COR-L47 (cell line): ENCODE results near the gene COPG1.
A peak's percentile ranks its signal among the peaks of the same experiment; 100 is the strongest.
"Not testable (repeated sequence)": the region's sequence is repeated elsewhere in the genome, so short reads cannot be mapped to it uniquely, and the experiment has no call there.

Experiments used
- DNase-seq: peaks from one replicate; lab custom pipeline; 2025; lab: John Stamatoyannopoulos, UW

Gene COPG1

GRCh38 chr3:129245141-129245540 lies 4.3 kb upstream of the COPG1 start:
- no peak for DNase-seq

GRCh38 chr3:129245641-129246306 lies 3.6 kb upstream of the COPG1 start:
- peak; percentile 97 for DNase-seq

GRCh38 chr3:129246636-129247035 lies 2.8 kb upstream of the COPG1 start:
- DNase-seq = no peak

DNA sequence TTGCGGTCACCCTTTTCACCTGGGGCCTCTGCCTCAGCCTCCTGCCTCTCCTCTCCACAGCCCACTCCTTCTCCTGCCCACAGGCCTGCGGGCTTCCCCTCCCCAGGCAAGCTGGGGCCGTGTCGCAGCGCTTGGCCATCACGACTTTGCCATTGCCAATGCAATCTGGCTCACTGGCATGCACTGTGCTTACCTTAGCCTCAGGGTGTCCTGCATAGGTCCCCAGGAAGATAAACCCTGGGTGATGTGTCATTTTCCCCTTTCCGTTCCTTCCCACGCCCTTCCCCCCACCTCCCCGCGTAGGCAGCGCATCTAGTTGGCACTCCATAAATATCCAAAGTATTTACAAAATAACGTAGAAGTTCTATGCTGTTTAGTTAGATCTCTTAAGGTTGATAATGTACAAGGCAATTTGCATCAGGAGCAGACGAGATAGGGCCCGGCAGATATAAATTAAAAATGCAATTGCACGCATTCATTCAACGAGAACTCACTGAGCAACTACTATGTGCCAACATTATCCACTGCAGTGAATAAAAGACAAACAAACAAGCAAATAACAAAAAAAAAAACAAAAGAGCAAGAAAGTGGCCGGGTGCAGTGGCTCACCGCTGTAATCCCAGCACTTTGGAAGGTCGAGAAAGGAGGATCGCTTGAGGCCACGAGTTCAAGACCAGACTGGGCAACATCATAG lies 973 bp upstream of the COPG1 start:
- no peak for DNase-seq

DNA sequence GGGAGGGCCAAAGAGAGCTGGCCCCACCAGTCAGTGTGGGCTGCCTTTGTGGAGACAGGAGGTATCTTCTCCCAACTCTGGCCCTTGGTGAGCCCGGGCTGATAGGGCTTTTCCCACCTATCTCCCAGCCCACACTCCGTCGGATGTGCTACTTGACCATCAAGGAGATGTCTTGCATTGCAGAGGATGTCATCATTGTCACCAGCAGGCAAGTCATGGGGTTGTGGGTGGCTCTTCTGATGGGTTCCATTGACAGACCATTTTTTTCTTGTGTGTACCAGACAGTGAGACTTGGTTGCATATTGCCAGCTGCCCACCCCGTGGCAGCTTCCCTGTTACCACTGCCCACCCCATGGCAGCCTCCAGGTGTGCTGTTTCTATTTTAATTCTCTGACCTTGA lies 3.3 kb downstream of the COPG1 start:
- DNase-seq = no peak

GRCh38 chr3:129254536-129255230 lies 5.3 kb downstream of the COPG1 start:
- no peak for DNase-seq

DNA sequence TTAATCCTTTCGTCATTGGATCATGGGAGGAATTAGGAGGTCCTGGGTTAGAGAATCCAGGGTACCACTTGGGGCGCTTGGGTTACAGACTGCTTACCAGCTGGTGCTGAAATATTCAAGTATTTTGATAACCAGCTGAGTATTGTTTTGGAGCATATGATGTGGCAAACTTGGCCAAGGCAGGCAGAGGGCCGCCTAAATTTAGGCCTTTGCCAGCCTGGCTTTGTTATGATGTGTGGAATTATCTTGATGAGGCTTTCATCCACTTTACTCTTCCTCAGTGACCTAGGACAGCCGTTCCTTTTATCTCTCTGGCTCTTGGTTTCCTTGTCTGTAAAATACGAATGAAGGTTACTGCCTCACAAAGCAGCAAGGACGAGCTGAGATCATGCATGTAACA lies 6.9 kb downstream of the COPG1 start:
- DNase-seq = no peak

DNA sequence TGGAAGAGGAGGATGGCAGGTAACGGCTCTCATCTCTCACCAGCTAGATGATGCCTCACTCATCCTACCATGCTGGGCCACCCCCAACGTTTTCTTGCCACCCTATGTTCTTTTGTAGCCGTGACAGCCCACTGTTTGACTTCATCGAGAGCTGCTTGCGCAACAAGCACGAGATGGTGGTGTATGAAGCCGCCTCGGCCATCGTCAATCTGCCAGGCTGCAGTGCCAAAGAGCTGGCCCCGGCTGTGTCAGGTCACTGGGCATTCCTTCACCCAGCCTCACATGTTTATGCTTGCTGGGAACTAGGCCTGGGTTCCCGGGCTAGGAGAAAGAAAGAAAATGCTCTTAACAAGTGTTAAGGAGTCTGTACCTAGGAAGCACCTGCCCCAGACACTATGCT lies 8.2 kb downstream of the COPG1 start:
- DNase-seq = no peak

GRCh38 chr3:129259612-129260477 lies 10.4 kb downstream of the COPG1 start:
- DNase-seq = no peak

DNA sequence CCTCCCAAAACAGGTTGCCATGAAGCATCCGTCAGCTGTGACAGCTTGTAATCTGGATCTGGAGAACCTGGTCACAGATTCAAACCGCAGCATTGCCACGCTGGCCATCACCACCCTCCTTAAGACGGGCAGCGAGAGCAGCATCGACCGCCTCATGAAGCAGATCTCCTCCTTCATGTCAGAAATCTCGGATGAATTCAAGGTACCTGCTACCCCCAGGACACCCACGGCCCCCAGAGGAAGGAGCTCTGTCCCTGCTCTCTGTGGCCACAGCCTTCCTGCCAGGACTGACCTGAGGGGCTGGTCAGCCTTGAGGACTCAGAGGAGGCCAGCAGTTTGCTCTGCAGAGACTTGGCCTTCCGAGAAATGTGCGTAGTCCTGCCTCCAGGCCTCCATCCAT lies 11.2 kb downstream of the COPG1 start:
- no peak for DNase-seq

GRCh38 chr3:129261894-129262293 lies 12.5 kb downstream of the COPG1 start:
- DNase-seq = no peak

- DNase-seq = peak; percentile 5
These were observed 13.9 kb downstream of the COPG1 start for GRCh38 chr3:129263161-129263910.

DNA sequence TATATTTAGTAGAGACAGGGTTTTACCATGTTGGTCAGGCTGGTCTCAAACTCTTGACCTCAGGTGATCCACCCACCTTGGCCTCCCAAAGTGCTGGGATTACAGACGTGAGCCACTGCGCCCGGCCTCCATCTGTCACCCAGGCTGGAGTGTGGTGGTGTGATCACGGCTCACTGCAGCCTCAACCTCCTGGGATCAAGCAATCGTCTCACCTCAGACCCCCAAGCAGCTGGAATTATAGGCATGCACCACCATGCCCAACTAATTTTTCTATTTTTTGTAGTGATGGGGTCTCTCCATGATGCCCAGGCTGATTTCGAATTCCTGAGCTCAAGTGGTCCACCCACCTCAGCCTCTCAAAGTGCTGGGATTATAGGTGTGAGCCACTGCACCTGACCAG lies 15.6 kb downstream of the COPG1 start:
- DNase-seq = not testable (repeated sequence)

- no peak for DNase-seq
These were observed 17.2 kb downstream of the COPG1 start for GRCh38 chr3:129266651-129267050.

DNA sequence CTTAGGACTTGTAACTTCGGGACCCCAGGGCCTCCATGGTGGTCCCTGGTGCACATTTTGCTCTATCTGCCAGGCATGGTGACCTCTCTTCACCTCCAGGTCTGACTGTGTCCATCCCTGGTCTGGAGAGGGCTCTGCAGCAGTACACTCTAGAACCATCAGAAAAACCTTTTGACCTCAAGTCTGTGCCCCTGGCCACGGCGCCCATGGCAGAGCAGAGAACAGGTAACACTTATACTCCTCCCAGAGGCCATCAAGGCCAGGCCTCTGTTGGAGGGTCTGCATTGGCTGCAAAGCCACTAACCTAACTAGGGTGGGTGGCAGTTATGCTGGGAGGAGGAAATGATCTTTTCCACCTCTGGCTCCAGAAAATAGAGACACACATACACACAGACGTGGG lies 19.0 kb downstream of the COPG1 start:
- no peak for DNase-seq

- DNase-seq = no peak
These were observed 22.3 kb downstream of the COPG1 start for GRCh38 chr3:129271674-129272073.

GRCh38 chr3:129276385-129276784 lies 27.0 kb downstream of the COPG1 start:
- no peak for DNase-seq

DNA sequence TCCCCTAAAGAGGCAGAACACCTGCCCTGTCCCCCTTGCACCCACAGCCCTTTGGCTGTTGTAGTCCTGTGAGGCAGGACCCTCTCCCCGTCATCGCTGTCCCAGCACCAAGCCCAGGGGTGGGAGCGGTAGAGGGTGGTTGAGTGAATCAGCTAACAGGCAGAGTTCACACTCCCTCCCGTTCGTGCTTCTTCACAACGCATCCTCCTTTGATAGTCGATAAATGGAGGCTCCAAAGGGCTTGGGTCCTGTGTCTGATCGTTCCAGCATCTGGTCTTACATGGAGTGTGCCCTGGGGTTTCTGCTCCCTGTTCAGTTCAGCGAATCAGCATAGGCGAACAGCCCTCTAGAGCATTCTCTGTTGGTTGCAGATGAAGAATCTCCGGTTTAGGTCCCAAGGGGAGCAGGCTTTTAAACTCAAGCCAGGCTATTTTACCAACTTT lies 28.4 kb downstream of the COPG1 start:
- DNase-seq = peak; percentile 26

GRCh38 chr3:129278439-129278965 lies 29.1 kb downstream of the COPG1 start, which contains the start of gene HMCES:
Gene HMCES (plus strand): TSS chr3:129278870. CDS start chr3:129279733, 863 bp downstream.
- DNase-seq = peak; percentile 91

GRCh38 chr3:129278966-129279906 lies 29.8 kb downstream of the COPG1 start:
- peak; percentile 36 for DNase-seq
